Testis (tissue), 2 donors: ENCODE results near the gene CELSR3.

Source experiments
- CTCF ChIP-seq, 3 experiments: fragments of 450-650 bp in 2 of 3; fragments of 200-600 bp in 1 of 3; sonication (generic) in 1 of 3; IDR thresholded peaks; one replicate each; pipeline ENCODE4 v1.5.1; 2016 to 2019; ENCODE audit warnings: antibody characterized with exemption in 3 of 3, mild to moderate bottlenecking in 2 of 3, moderate library complexity in 1 of 3
- POLR2A ChIP-seq: fragments of 450-650 bp; IDR thresholded peaks from one replicate; pipeline ENCODE4 v1.6.1; 2017; ENCODE audit warnings: antibody characterized with exemption, mild to moderate bottlenecking, moderate library complexity

- TF ChIP-seq POLR2A (no peak), CTCF (IDR thresholded peaks at IDR 0.05) (no peak)
Observed at GRCh38 chr3:48634661-48635221, 27.9 kb downstream of the CELSR3 start.
